GM12875 (cell line): ENCODE data around the gene SHISAL2B.

Experiments
- H3K4me3 ChIP-seq: one replicate; pipeline ENCODE4 v1.5.1; 2011; ENCODE audit warnings: low read depth, low read length, control low read depth
- CTCF ChIP-seq: IDR thresholded peaks from 2 replicates; pipeline ENCODE4 v1.5.1; 2011; ENCODE audit warnings: low read depth, mild to moderate bottlenecking, control low read depth, inconsistent platforms, low read length, moderate library complexity, borderline replicate concordance; ENCODE audit not compliant: insufficient read depth

SHISAL2B gene

DNA sequence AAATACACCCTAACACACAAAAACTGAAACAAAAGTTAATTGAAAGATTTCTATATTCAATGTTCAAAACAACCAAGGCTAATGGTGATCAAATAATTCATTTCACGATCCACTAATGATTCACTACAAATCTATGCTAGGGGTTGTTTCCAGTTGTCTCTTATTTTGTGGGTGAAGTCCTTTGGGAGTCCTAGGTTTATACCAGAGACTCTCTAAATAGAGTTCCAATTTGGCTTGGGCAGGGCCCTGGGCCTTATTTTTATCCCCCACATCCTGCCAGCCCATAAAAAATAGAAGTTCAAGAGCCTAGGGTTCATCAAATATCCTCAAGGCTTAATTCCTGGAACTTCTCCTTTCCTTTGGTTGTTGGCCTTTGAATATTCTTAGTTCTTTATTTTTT is 52.1 kb downstream of the SHISAL2B start:
- no peak for TF ChIP-seq CTCF
- no peak overlapping the region for H3K4me3 ChIP-seq

GRCh38 chr5:64742821-64743220 is 52.5 kb downstream of the SHISAL2B start:
- TF ChIP-seq CTCF: no peak
- H3K4me3 ChIP-seq: no peak overlapping the region

DNA sequence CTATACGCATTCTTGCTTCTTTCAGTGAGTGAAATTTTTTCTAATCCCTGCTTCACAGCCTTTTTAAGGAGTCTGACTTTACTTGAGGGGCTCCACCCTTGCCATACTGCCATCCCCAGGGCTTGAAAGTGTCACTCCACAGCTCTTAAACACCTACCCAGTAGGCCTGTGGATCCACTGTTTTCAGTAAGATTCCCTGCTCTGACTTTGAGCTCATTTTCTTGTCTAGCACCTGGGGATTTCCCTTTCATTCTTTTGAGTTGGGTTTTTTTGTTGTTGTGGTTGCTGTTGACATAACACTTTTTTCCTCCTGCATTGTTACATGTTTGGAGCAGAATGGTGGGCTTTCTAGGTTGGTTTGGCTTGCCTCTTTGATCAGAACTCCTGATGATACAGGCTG is 54.6 kb downstream of the SHISAL2B start:
- H3K4me3 ChIP-seq: no peak overlapping the region
- no peak for TF ChIP-seq CTCF

GRCh38 chr5:64746446-64746845 is 56.1 kb downstream of the SHISAL2B start:
- no peak overlapping the region for H3K4me3 ChIP-seq
- TF ChIP-seq CTCF: no peak

GRCh38 chr5:64749385-64749784 is 59.1 kb downstream of the SHISAL2B start:
- TF ChIP-seq CTCF: no peak
- H3K4me3 ChIP-seq: no peak overlapping the region

DNA sequence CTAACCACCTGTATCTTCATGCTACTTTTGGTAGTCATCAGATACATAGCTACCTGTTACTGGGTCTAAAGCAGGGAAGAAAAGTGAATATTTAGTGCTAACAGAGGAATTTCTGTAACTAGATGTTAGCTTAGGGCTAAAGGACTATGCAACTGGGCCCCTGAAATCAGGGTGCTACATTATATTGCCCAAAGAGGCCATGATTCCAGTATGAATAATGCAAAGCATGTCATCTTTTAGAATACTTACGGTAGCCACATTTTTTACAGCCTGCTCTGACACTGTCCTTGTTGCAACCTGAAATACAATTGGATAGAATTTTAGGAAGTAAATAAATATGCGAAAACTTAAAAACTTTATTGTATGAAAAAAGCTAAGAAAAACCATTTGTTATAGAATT is 63.8 kb downstream of the SHISAL2B start:
- no peak overlapping the region for H3K4me3 ChIP-seq
- TF ChIP-seq CTCF: no peak

DNA sequence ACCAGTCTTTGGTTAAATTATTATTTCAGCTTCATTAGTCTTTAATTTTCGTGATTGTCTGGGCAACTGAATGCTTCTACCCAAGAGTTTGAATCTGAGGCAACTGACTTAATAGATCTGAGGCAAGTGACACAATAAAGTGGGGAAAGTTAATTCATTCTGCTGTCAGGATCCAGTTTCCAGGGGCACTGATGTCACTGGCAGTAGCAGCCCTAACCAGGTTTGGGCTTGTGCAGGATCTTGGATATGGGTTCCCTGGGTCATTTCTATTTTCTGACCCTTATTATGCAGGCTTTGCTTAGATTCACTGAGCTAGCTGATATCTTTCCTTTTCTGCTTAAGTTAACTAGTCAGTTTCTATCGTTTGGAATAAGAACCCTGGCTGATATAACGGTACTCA is 68.6 kb downstream of the SHISAL2B start:
- no peak for TF ChIP-seq CTCF

More for the DNA sequence above, 68.6 kb downstream of the SHISAL2B start:
- no peak overlapping the region for H3K4me3 ChIP-seq
